Activated effector memory CD4-positive, alpha-beta T cell treated with Interleukin-2 at 50 U/mL for 16 hours (primary cell): ENCODE data around the gene P2RX2.

Experiments
- DNase-seq: peaks from one replicate; pipeline ENCODE4 v3.0.0-alpha.2; 2020

The P2RX2 gene

GRCh38 chr12:132668191-132669088, 49.9 kb downstream of the P2RX2 start:
- no peak for DNase-seq

- no peak for DNase-seq
Observed at GRCh38 chr12:132669166-132669879, 50.7 kb downstream of the P2RX2 start.
